Astrocyte (in vitro differentiated cells and primary cell): Measurements from ENCODE around the gene TNRC18.

ENCODE experiments used
- CTCF ChIP-seq: IDR thresholded peaks from 2 replicates; pipeline ENCODE4 v1.5.1; 2011; ENCODE audit warnings: low read depth, mild to moderate bottlenecking, inconsistent platforms, low read length, moderate library complexity; ENCODE audit not compliant: insufficient read depth
- EZH2 ChIP-seq: IDR thresholded peaks from 2 replicates; pipeline ENCODE4 v1.6.1; 2012; ENCODE audit warnings: mild to moderate bottlenecking, low read length, inconsistent platforms; ENCODE audit not compliant: insufficient read depth

GRCh38 chr7:5287802-5288201 lies 135.8 kb downstream of the TNRC18 start:
- TF ChIP-seq CTCF (no peak), EZH2 (no peak)
